ENCODE results near the gene GPR42.
A peak's percentile ranks its signal among the peaks of the same experiment; 100 is the strongest.
"Not testable (repeated sequence)": the region's sequence is repeated elsewhere in the genome, so short reads cannot be mapped to it uniquely, and the experiment has no call there.

Gene GPR42

GRCh38 chr19:35363711-35364425, 7.0 kb upstream of the GPR42 start:
- DNase-seq: no peak

DNA sequence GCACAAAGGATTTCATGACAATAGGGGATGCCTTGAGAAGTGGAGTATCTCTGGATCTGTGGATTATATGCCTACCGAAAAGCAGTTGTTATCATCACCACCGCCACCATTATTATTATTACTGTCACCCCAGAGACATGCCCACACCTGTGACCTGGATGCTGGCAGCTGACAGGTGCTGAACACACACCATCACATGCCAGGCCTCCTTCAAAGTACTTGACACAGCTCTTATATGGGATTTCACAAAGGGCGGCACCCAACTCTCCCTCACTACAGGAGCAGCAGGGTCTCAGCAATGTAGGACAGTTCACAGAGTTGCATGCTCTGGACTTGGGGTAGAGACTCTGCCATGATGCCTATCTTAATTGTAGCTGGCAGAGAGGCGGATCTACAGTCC, 5.6 kb upstream of the GPR42 start:
- DNase-seq: no peak

- DNase-seq: no peak
Measured at GRCh38 chr19:35368378-35368777, 2.5 kb upstream of the GPR42 start.

- DNase-seq: no peak
Measured at GRCh38 chr19:35369522-35369921, 1.3 kb upstream of the GPR42 start.

DNA sequence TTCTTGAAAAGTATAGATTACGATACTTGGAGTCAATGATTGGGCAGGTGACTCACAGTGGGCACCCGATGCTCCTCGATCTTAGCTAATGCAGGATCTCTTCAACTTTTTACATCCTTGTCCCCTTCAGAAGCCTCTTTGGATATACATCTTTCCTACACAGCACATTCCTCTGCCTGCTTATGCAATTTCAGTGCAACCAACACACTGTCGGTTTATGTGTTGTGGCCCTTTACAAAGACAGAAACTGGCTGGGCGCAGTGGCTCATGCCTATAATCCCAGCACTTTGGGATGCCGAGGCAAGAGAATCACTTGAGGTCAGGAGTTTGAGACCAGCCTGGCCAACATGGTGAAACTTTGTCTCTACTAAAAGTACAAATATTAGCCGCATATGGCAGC, 2.6 kb downstream of the GPR42 start:
- no peak for DNase-seq

DNA sequence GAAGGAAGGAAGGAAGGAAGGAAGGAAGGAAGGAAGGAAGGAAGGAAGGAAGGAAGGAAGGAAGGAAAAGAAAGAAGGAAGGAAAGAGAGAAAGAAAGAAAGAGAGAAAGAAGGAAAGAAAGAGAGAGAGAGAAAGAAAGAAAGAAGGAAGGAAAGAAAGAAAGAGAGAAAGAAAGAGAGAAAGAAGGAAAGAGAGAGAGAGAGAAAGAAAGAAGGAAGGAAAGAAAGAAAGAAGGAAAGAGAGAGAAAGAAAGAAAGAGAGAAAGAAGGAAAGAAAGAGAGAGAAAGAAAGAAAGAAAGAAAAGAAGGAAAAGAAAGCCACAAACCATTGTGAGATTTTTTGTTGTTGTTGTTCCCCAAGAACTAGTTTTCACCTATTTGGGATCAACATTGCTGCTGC, 3.2 kb downstream of the GPR42 start:
- not testable (repeated sequence) for DNase-seq

DNA sequence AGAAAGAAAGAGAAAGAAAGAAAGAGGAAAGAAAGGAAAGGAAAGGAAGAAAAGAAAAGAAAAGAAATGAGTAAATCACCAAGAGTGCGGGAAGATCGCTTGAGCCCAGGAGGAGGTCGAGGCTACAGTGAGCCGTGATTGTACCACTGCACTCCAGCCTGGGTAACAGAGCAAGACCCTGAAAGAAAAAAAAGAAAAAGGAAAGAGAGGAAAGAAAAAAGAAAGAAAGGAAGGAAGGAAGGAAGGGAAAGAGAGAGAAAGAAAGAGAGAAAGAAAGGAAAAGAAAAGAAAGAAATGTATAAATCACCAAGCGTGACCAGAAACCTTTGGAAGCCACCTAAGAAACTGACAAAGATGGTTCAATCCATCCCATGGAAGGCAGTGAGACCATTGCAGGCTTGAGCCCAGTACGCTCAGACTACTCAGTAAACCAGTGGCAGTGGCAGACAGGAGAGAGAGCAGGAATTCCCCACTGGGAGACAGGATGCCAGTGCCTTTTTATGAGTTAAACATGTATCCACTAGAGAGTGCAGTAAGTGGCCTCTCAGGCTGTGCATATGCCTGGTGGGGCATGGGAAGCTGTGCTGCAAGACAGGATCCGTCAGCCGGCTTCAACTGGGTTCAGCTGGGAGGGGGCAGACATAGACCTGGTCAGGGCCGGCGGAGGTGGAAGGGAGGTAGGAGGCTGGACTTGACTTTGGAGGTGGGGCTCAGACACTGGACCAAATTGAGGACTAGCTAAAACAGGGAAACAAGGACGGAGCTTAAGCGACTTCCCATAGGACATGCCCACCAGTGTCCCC, 4.8 kb downstream of the GPR42 start:
- DNase-seq: no peak

DNA sequence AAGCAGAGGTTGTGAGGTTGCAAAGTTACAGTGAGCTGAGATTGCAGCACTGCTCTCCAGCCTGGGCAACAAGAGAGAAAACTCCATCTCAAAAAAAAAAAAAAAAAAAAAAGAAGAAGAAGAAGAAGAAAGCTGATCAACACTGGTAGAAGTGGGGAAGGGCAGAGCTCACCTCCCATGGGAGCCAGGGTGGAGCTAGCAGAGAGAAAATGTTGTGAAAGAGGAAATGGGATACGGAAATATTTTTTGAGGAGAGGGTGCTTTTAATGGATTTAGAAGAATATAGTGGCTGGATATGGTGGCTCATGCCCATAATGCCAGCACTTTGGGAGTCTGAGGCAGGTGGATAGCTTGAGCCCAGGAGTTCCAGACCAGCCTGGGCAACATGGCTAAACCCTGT, 6.8 kb downstream of the GPR42 start:
- DNase-seq: no peak

DNA sequence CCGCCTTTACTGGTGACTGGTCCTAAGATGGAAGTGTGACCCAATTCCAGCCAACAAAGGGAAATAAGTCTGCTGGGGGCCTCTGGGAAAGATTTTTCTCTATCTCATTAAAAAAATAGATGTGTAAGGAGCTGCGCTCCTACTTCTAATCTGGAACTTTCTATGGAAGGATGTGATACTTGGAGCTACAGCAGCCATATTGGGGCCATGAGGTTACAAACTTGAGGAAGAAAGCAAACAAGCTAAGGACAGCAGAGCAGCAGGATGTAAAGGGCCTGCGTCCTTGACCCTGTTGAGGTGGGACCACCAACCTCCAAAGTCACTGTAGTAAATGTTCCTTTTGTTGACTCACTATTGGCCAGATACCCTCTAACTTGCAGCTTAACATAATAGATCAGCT, 7.5 kb downstream of the GPR42 start:
- DNase-seq: no peak

DNA sequence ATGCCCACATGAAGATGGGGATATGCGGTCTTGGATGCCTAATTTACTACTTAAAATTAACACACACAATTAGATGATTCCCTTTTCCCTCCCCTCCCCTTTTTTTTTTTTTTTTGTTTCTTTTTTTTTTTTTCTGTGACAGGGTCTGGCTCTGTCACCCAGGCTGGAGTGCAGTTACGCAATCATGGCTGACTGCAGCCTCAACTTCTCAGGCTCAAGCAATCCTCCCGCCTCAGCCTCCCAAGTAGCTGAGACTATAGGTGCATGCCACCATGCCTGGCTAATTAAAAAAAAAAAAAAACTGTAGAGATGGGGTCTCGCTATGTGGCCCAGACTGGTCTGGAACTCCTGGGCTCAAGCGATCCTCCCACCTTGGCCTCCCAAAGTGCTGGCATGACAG, 8.7 kb downstream of the GPR42 start:
- not testable (repeated sequence) for DNase-seq

GRCh38 chr19:35379992-35380391, 9.1 kb downstream of the GPR42 start:
- DNase-seq: no peak

DNA sequence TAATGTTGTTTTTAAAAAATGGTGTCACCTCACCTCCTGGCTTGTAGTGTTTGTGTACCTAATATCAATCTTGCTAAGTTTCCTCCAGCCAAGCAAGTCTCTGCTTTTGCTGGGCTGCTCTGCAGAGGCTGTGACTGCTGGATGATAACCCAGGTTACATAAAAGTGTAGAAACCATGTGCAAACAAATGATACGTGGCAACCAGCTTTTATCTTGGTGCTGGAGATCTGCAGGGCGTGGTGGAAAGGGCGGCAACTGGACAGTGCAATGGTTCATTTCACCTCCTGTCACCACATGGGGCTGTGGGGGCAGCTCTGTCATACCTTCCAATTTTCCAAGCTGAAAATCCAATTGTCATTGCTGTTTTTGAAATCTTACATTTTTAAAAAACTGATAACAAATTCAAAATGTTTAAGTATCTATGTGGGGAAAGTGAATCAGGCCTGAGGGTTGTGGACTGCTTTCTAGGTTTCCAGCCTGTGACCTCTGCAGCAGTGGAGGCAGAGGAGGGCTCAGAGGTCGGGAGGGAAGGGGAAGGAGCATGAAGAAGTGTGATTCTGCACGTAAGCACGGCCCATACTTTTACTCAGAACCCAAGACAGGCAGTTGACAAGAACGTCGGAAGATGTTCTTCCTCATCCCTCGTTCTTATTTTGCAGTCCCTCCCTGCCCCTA, 9.7 kb downstream of the GPR42 start:
- DNase-seq: peak; percentile 94

DNA sequence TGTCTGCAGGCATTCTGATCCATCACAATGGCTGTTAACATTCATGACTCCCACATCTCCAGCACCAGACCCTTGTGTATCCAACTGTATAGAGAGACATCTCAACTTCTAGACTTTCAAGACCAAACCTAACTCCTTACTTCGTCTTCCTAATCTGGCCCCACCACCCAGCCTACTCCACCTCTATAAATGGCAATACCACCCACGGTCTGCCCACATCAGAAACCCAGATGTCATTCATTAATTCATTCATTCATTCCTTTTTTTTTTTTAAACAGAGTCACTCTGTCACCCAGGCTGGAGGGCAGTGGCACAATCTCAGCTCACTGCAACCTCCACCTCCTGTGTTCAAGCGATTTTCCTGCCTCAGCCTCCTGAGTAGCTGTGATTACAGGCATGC, 10.4 kb downstream of the GPR42 start:
- DNase-seq: peak; percentile 4

GRCh38 chr19:35381926-35382325, 11.1 kb downstream of the GPR42 start:
- no peak for DNase-seq

- DNase-seq: no peak
Measured at GRCh38 chr19:35383536-35383935, 12.7 kb downstream of the GPR42 start.

DNA sequence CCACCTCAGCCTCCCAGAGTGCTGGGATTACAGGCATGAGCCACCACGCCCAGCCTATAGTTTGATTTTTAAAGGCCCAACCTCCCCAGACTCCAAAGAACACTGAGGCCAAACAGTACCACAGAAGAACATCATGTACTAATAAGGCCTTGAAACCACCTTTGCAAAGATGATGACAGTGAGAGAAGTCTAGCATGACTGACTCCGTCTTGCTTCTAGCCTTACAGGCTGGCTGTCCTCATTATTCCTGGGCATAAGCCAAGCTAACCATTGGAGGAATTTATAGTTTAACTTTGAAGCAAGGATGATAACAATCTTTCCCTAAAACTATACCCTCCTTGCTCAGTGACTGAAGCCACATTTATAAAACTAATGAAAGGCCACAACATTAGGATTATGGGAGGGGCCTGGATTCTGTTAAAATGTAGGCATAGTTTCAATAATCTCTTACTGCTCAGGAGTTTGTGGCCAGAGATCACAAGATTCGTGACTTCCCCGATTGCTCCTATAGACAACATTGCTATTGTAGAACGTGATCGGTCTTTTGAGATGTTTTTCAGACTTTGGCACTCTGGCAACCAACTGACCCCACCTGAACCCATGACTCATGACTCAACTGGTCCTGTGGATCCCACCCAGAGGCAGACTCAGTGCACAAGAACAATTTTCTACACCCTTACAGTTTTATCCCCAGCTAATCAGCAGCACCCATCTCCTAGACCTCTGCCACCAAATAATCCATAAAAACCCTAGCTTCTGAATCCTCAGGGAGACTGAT, 17.6 kb downstream of the GPR42 start:
- DNase-seq: peak; percentile 84

- peak; percentile 89 for DNase-seq
Measured at GRCh38 chr19:35389192-35389861, 18.5 kb downstream of the GPR42 start.

GRCh38 chr19:35392742-35393715, 22.2 kb downstream of the GPR42 start:
- no peak for DNase-seq

DNA sequence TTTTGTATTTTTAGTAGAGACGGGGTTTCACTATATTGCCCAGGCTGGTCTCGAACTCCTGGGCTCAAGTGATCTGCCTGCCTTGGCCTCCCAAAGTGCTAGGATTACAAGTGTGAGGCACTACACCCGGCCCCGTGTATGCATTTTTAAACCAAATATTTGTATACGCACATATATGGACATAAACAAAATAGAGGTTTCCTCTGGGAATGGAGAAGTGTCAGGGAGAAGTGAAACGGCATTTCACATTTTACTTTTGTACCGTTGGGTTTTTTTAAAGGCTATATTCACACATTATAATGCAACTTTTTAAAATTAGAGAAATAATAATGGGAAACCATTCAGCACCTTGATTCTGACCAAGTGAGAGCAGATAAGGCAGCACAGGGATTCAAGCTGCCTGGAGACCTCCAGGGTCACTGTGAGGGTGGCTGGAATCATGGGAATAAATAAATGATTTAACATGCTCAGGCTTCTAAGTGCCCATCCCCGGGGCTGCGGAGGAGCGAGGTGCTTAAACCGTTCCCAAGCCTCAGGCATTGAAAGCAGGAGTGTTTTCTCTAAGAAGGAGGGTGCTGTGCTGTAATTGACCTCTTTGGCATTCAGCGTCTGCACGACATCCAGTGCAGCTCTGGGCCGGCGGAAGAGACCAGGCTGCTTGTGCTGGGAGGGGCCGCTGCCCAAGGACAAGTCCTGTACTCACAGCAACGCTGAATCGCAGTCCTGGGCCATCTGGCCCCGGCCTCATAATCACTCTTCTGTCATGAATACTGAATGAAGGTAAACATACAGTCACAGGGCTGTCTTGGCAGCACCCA, 24.7 kb downstream of the GPR42 start:
- no peak for DNase-seq

GRCh38 chr19:35396240-35396885, 25.5 kb downstream of the GPR42 start:
- no peak for DNase-seq

Measured in hematopoietic multipotent progenitor cell treated with erythropoietin and hydrocortisone succinate and interleukin-3 and kit ligand, for 8 days (in vitro differentiated cells).